ENCODE data around the gene PIGN. TPM values are rescaled to one million over a fixed set of nuclear protein-coding genes. Genes with fewer than 3 reads are reported as not detected.

PIGN gene
- total and polyA plus RNA-seq, 2 donors (not counting 3 experiments of a cell fraction or from before 2014, with no cell fraction given) = 13.7 to 26.1 TPM

- Histone ChIP-seq H3K4me2 (ENCODE audit: insufficient read depth, low read length) (no peak overlapping the region), H3K27ac (ENCODE audit: insufficient read depth, low read depth, low read length) (no peak overlapping the region), H3K27me3 (ENCODE audit: control insufficient read depth in 2 of 2, insufficient read depth in 2 of 2, low read length in 2 of 2) (no peaks in the 10 kb centered on the region), H2AFZ (ENCODE audit: low read depth, low read length) (no peak overlapping the region), H3K9ac (replicated peaks; ENCODE audit: extremely low read depth, insufficient read depth, low read length) (no peak overlapping the region), H3K4me1 (ENCODE audit: control insufficient read depth, extremely low read depth, insufficient read depth, low read length) (no peaks in the 10 kb centered on the region), H3K79me2 (ENCODE audit: control insufficient read depth, insufficient read depth, low read length) (no peaks in the 10 kb centered on the region), H3K4me3 (replicated peaks in 1 of 3; ENCODE audit: insufficient read depth in 1 of 3, low read depth in 1 of 3, low read length in 3 of 3) (no peak overlapping the region), H3K9me3 (replicated peaks; ENCODE audit: control insufficient read depth, insufficient read depth, low read length) (no peaks in the 10 kb centered on the region), H3K9me1 (replicated peaks; ENCODE audit: control insufficient read depth, extremely low read depth, insufficient read depth, low read length) (no peaks in the 10 kb centered on the region), H4K20me1 (replicated peaks; ENCODE audit: control insufficient read depth, extremely low read depth, insufficient read depth, low read length) (no peaks in the 10 kb centered on the region), H3K36me3 (ENCODE audit: control insufficient read depth in 2 of 2, extremely low read depth in 1 of 2, insufficient read depth in 2 of 2, low read length in 2 of 2) (no peaks in the 10 kb centered on the region)
- intact Hi-C loops (cut with micrococcal nuclease) = no loop called here
- CTCF ChIA-PET = interaction anchor here (1.2 kb wide), 1 partner anchor 9 kb away, joined by 3 read pairs; no protein-coding TSS in a partner anchor
- DNase-seq (ENCODE audit: low read depth, low spot score) (no peak), FAIRE-seq (no peak)
- TF ChIP-seq MAX (IDR thresholded peaks at IDR 0.05; ENCODE audit: insufficient read depth, insufficient read length) (no peak), CTCF (IDR thresholded peaks at IDR 0.05; ENCODE audit: extremely low read depth in 1 of 2, insufficient read depth in 1 of 2, low read depth in 1 of 2, low read length in 2 of 2) (no peak), FOS (IDR thresholded peaks at IDR 0.05; ENCODE audit: borderline replicate concordance, insufficient read depth, low read length) (no peak), POLR2AphosphoS5 (IDR thresholded peaks at IDR 0.05; ENCODE audit: insufficient read depth, low read depth, low read length) (no peak), POLR2A (IDR thresholded peaks at IDR 0.05; ENCODE audit: low read depth, low read length) (no peak), GATA2 (IDR thresholded peaks at IDR 0.05; ENCODE audit: insufficient read depth, insufficient read length, low read depth, low read length) (no peak)
- BruUV-seq (replicated peaks) = no TSS peak
- POLR2A ChIA-PET = no interaction called here
- dilution Hi-C loops (cut with MboI; ENCODE audit: extremely low pct_ligation_motif_present, low sequenced_read_pairs) = no loop called here
These were observed 21.3 kb downstream of the PIGN start for GRCh38 chr18:62165583-62165982.

Data from endothelial cell of umbilical vein (primary cell).